Measurements from ENCODE around the gene MBD3L3. TPM values are rescaled to one million over a fixed set of nuclear protein-coding genes. Genes with fewer than 3 reads are reported as not detected.

MBD3L3 gene
- total and polyA plus RNA-seq, 10 of the 15 experiments (the other 5 are each of a cell fraction or from before 2014, with no cell fraction given): not detected

DNA sequence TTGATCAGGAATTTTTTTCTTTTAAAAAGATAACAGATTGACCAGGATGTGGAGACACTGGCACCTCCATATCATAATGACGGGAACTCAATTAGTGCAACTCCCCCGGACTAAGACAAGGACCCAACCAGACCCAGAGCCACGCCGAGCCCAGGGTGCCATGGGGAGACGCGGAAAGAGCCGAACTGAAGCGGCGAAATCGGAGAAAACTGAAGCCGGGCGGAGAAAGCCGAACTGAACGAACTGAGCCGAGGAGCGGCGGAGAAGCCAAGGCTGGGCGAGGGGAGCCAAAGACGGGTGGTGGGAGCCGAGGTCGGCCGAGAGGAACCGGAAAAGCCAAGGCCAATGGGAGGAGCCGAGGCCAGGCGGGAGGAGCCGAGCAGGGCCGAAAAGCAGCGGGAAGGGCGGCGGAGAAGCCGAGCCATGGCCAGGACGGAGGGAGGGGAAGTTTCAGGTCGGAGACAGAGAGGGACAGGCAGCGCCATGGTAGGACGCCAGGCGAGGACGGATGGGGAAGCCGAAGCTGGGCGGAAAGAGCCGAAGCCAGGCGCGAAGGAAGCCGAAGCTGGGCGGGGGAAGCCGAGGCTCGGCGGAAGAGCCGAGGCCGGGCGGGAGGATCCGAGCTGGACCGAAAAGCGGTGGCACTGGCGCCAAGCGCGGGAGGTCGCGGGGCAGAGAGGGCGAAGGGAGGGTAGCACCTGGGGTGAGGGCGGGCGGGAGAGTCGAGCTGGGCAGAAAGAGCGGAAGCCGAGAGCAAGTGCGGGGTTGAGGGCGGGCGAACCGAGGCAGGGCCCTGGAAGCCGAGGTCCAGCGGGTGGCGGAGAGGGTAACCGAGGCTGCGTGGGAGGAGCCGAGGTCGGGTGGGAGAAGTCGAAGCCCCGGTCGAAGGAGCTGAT lies 40.5 kb upstream of the MBD3L3 start (continued):
- TF ChIP-seq EGR1 (IDR thresholded peaks at IDR 0.05; ENCODE audit: borderline replicate concordance in 1 of 2, low read depth in 2 of 2, low read length in 2 of 2) (peak in 1 of 2 experiments; percentile 83; a peak in 2 of 3 replicates), NR2F1 (conservative IDR thresholded peaks at IDR 0.05) (peak; percentile 59), ZBED1 (IDR thresholded peaks at IDR 0.05; ENCODE audit: borderline replicate concordance) (no peak), IKZF1 (conservative IDR thresholded peaks at IDR 0.05) (peak; percentile 14; the same call in 1 of the 2 replicates), TAF1 (IDR thresholded peaks at IDR 0.05; ENCODE audit: borderline replicate concordance, low read depth, low read length) (peak; percentile 44; the same call in 1 of the 2 replicates), RB1 (IDR thresholded peaks at IDR 0.05; ENCODE audit: borderline replicate concordance) (peak; percentile 27; the same call in 1 of the 2 replicates), POU2F2 (IDR thresholded peaks at IDR 0.05; ENCODE audit: borderline replicate concordance, low read depth, low read length) (peak; percentile 17; the same call in 1 of the 3 replicates), NBN (IDR thresholded peaks at IDR 0.05) (peak; percentile 84), MEF2B (IDR thresholded peaks at IDR 0.05; ENCODE audit: partially characterized antibody, poor library complexity, severe bottlenecking) (peak; percentile 44), GATAD2B (conservative IDR thresholded peaks at IDR 0.05; ENCODE audit: low read depth) (peak; percentile 51; the same call in 1 of the 2 replicates), EP300 (IDR thresholded peaks at IDR 0.05; ENCODE audit: borderline replicate concordance in 1 of 2, control insufficient read depth in 1 of 2, low read depth in 2 of 2, low read length in 2 of 2) (no peak), YY1 (IDR thresholded peaks at IDR 0.05; ENCODE audit: low read depth, low read length) (peak; percentile 61; the same call in 1 of the 2 replicates)
- TF ChIP-seq, protein P1, sequence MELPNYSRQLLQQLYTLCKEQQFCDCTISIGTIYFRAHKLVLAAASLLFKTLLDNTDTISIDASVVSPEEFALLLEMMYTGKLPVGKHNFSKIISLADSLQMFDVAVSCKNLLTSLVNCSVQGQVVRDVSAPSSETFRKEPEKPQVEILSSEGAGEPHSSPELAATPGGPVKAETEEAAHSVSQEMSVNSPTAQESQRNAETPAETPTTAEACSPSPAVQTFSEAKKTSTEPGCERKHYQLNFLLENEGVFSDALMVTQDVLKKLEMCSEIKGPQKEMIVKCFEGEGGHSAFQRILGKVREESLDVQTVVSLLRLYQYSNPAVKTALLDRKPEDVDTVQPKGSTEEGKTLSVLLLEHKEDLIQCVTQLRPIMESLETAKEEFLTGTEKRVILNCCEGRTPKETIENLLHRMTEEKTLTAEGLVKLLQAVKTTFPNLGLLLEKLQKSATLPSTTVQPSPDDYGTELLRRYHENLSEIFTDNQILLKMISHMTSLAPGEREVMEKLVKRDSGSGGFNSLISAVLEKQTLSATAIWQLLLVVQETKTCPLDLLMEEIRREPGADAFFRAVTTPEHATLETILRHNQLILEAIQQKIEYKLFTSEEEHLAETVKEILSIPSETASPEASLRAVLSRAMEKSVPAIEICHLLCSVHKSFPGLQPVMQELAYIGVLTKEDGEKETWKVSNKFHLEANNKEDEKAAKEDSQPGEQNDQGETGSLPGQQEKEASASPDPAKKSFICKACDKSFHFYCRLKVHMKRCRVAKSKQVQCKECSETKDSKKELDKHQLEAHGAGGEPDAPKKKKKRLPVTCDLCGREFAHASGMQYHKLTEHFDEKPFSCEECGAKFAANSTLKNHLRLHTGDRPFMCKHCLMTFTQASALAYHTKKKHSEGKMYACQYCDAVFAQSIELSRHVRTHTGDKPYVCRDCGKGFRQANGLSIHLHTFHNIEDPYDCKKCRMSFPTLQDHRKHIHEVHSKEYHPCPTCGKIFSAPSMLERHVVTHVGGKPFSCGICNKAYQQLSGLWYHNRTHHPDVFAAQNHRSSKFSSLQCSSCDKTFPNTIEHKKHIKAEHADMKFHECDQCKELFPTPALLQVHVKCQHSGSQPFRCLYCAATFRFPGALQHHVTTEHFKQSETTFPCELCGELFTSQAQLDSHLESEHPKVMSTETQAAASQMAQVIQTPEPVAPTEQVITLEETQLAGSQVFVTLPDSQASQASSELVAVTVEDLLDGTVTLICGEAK (IDR thresholded peaks at IDR 0.05; ENCODE audit: borderline replicate concordance): peak; percentile 14; the same call in 1 of the 2 replicates

Data from GM12878 (cell line).